ENCODE results near the gene MMP17.

- TF ChIP-seq CTCF (conservative IDR thresholded peaks at IDR 0.05; ENCODE audit: low read depth, low read length) (no peak), RAD21 (IDR thresholded peaks at IDR 0.05; ENCODE audit: low read length) (no peak)
These were observed 28.3 kb downstream of the MMP17 start for GRCh38 chr12:131856366-131857097.
